ENCODE measurements around the gene SLC35D2.
A peak's percentile ranks its signal among the peaks of the same experiment; 100 is the strongest.

DNA sequence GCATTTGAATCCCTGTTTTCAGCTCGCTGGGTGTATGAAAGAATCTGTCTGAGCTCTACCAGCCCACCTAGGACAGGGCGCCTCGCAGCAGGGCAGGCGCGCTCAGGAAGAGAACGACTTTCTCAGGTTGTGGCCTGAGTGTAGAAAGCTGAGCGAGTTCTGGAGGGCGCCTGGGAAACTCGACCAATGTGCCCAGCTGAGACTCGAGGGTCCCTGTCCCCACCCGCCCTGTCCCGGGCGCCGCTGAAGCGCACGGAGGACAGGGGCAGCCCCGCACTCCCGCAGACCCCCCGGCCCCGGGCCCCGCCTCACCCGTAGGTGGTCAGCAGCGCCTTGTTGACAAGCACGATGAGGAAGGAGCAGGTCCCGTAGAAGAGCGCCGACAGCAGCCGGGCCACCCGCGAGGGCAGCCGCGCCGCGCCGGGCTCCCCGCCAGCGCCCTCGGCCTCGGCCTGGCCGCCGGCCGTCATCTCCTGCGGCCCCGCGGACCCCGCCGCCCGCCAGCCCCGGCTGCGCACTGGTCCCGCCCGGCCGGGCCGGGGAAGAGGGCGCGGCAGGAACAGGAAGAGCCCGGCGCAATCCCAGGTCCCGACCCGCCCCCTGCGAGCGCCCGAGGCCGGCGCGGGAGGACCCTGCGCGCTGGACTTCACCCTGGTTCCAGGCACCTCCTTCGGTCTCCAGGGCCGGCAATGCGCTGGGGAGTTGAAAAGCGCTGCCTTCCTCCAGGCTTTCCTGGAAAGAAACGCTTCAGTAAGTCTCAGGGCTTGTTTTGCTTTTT, at the start of gene SLC35D2:
- TF ChIP-seq CTCF (IDR thresholded peaks at IDR 0.05 in 2 of 3, conservative IDR thresholded peaks at IDR 0.05 in 1 of 3; ENCODE audit: borderline replicate concordance in 1 of 3, insufficient read depth in 1 of 3, low read depth in 2 of 3, low read length in 2 of 3) (no peak), MAX (IDR thresholded peaks at IDR 0.05) (peak; percentile 6; the same call in 1 of the 2 replicates), EGR1 (IDR thresholded peaks at IDR 0.05; ENCODE audit: low read depth) (no peak), SRF (IDR thresholded peaks at IDR 0.05; ENCODE audit: low read depth) (no peak)
